ENCODE data around the gene MUC13.

Gene MUC13

GRCh38 chr3:124928333-124929202 is 6.0 kb downstream of the MUC13 start:
- H3K27me3 ChIP-seq (ENCODE audit: control insufficient read depth in 2 of 2, insufficient read depth in 2 of 2, low read length in 2 of 2), result no peaks in the 10 kb centered on the region
- H3K4me1 ChIP-seq (ENCODE audit: control insufficient read depth in 2 of 2, insufficient read depth in 2 of 2, low read length in 2 of 2), result peaks cover 12 to 14% of the 10 kb centered on the region in 2 donors
- peak overlapping the region in 1 of 2 donors; percentile 35 for H3K9ac ChIP-seq (ENCODE audit: low read depth in 1 of 2, low read length in 2 of 2)
- H3K27ac ChIP-seq (ENCODE audit: low read depth in 2 of 2, low read length in 2 of 2), result no peak overlapping the region
- H3K36me3 ChIP-seq (ENCODE audit: control insufficient read depth in 2 of 2, insufficient read depth in 2 of 2, low read length in 2 of 2), result peaks cover 18 to 38% of the 10 kb centered on the region in 2 donors
- H3K9me3 ChIP-seq (ENCODE audit: control insufficient read depth in 2 of 2, low read length in 2 of 2), result no peaks in the 10 kb centered on the region
- no peak overlapping the region for H3K4me3 ChIP-seq (ENCODE audit: low read length in 2 of 2)

DNA sequence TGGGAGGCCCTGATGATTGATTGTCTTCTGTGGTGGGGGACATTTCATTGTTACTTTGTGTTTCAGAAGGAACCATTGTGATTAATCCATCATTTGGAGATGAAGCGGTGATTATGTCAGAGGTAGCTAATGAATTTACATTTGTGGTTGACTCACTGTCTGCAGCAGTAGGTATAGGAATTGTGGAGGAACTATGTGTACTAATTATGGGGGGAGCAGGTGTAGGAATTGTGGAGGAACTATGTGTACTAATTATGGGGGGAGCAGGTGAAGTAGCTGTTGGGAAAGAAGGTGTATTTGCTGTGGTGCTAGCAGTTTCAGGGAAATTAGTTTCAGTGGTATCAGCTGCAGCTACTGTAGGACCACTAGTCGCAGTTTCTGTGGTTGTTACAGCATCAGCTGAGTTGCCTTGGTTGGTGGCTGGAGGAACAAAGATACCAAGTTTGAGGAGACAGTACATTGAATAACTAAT is 6.9 kb downstream of the MUC13 start:
- no peak overlapping the region for H3K27ac ChIP-seq (ENCODE audit: low read depth in 2 of 2, low read length in 2 of 2)
- H3K27me3 ChIP-seq (ENCODE audit: control insufficient read depth in 2 of 2, insufficient read depth in 2 of 2, low read length in 2 of 2), result no peaks in the 10 kb centered on the region
- peaks cover 12 to 14% of the 10 kb centered on the region in 2 donors for H3K4me1 ChIP-seq (ENCODE audit: control insufficient read depth in 2 of 2, insufficient read depth in 2 of 2, low read length in 2 of 2)
- H3K9me3 ChIP-seq (ENCODE audit: control insufficient read depth in 2 of 2, low read length in 2 of 2), result no peaks in the 10 kb centered on the region
- H3K36me3 ChIP-seq (ENCODE audit: control insufficient read depth in 2 of 2, insufficient read depth in 2 of 2, low read length in 2 of 2), result peaks cover 27 to 45% of the 10 kb centered on the region in 2 donors
- no peak overlapping the region for H3K4me3 ChIP-seq (ENCODE audit: low read length in 2 of 2)
- no peak overlapping the region for H3K9ac ChIP-seq (ENCODE audit: low read depth in 1 of 2, low read length in 2 of 2)

DNA sequence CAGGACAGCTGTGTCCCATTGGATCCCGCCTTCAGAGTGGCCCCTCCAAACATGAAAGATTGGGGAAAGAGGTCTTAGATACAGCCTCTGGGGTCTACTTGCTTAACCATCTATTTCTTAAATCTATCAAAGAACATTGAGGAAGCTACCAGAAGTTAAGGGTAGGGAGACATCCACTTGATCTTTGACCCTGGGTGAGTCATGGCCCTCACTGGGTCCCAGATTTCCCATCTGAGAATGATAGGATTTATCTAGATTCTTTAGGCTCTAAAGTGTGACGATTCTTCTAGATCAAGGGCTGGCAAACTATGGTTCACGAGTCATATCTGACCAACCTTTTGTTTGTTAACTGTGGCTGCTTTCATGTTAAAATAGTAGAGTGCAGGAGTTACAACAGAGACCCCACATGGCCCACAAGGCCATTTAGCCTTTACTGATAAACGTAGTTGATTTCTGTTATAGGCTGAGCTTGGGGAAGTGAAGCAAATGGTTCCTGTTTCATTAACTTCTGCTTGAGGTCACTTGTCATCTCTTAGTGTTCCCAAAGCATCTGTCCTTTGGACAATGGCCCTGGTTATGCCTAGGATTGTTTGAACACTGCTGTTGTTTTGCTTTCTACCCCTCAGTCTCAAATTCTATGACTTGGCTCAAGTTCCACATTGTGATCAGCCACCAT is 8.0 kb downstream of the MUC13 start:
- Histone ChIP-seq H3K27me3 (ENCODE audit: control insufficient read depth in 2 of 2, insufficient read depth in 2 of 2, low read length in 2 of 2) (no peaks in the 10 kb centered on the region), H3K27ac (ENCODE audit: low read depth in 2 of 2, low read length in 2 of 2) (no peak overlapping the region), H3K4me1 (ENCODE audit: control insufficient read depth in 2 of 2, insufficient read depth in 2 of 2, low read length in 2 of 2) (peaks cover 12 to 14% of the 10 kb centered on the region in 2 donors), H3K36me3 (ENCODE audit: control insufficient read depth in 2 of 2, insufficient read depth in 2 of 2, low read length in 2 of 2) (peaks cover 35 to 51% of the 10 kb centered on the region in 2 donors), H3K9me3 (ENCODE audit: control insufficient read depth in 2 of 2, low read length in 2 of 2) (no peaks in the 10 kb centered on the region), H3K4me3 (ENCODE audit: low read length in 2 of 2) (no peak overlapping the region), H3K9ac (ENCODE audit: low read depth in 1 of 2, low read length in 2 of 2) (no peak overlapping the region)

- H3K4me1 ChIP-seq (ENCODE audit: control insufficient read depth in 2 of 2, insufficient read depth in 2 of 2, low read length in 2 of 2), result peaks cover 9 to 11% of the 10 kb centered on the region in 2 donors
- no peak overlapping the region for H3K9ac ChIP-seq (ENCODE audit: low read depth in 1 of 2, low read length in 2 of 2)
- peaks cover 44 to 65% of the 10 kb centered on the region in 2 donors for H3K36me3 ChIP-seq (ENCODE audit: control insufficient read depth in 2 of 2, insufficient read depth in 2 of 2, low read length in 2 of 2)
- no peak overlapping the region for H3K27ac ChIP-seq (ENCODE audit: low read depth in 2 of 2, low read length in 2 of 2)
- H3K27me3 ChIP-seq (ENCODE audit: control insufficient read depth in 2 of 2, insufficient read depth in 2 of 2, low read length in 2 of 2), result no peaks in the 10 kb centered on the region
- no peaks in the 10 kb centered on the region for H3K9me3 ChIP-seq (ENCODE audit: control insufficient read depth in 2 of 2, low read length in 2 of 2)
- H3K4me3 ChIP-seq (ENCODE audit: low read length in 2 of 2), result no peak overlapping the region
These were observed 9.8 kb downstream of the MUC13 start for GRCh38 chr3:124924741-124925140.

DNA sequence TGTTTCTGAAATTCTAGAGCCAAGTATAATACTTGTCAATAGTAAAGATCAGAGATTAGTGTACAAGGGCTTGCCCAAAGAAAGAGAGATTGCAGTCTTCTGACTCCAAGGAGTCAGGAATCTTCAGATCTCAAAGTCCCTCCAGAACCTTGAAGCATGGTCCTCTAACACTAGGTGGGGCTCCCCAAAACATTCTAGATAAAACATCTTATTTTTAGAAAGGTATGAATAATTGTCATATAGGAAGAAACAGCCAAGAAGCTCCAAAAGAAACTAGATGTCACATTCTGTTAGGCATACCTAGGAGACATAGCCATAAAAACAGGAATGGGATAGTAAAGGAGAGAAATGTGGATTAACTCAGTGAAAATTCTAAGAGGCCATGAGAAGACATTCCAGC is 10.7 kb downstream of the MUC13 start:
- H3K27me3 ChIP-seq (ENCODE audit: control insufficient read depth in 2 of 2, insufficient read depth in 2 of 2, low read length in 2 of 2), result no peaks in the 10 kb centered on the region
- no peaks in the 10 kb centered on the region for H3K9me3 ChIP-seq (ENCODE audit: control insufficient read depth in 2 of 2, low read length in 2 of 2)

DNA sequence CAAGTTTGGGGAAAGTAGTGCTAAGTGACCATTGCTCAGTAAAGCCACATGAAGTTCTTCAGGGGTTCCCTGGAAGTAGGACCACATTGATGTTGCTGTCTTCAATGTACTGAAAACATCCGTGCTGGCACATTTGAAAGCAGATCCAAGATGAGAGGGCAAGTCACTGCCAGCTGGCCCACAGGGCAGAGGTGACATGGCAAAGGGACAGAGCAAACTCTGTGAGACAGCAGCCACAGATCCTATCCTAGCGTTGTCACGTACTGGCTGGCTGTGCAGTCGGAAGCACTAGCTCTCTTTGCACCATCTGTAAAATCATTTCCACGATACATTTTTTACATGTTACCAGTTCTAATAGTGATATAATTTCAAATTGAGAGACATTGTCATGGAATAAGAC is 13.8 kb downstream of the MUC13 start:
- H3K4me3 ChIP-seq (ENCODE audit: low read length in 2 of 2), result no peak overlapping the region
- H3K27ac ChIP-seq (ENCODE audit: low read depth in 2 of 2, low read length in 2 of 2), result no peak overlapping the region
- peaks cover 40 to 74% of the 10 kb centered on the region in 2 donors for H3K36me3 ChIP-seq (ENCODE audit: control insufficient read depth in 2 of 2, insufficient read depth in 2 of 2, low read length in 2 of 2)
- no peak overlapping the region for H3K9ac ChIP-seq (ENCODE audit: low read depth in 1 of 2, low read length in 2 of 2)
- H3K27me3 ChIP-seq (ENCODE audit: control insufficient read depth in 2 of 2, insufficient read depth in 2 of 2, low read length in 2 of 2), result no peaks in the 10 kb centered on the region
- H3K4me1 ChIP-seq (ENCODE audit: control insufficient read depth in 2 of 2, insufficient read depth in 2 of 2, low read length in 2 of 2), result no peaks in the 10 kb centered on the region
- no peaks in the 10 kb centered on the region for H3K9me3 ChIP-seq (ENCODE audit: control insufficient read depth in 2 of 2, low read length in 2 of 2)

More for the DNA sequence above, 10.7 kb downstream of the MUC13 start:
- peaks cover 50 to 72% of the 10 kb centered on the region in 2 donors for H3K36me3 ChIP-seq (ENCODE audit: control insufficient read depth in 2 of 2, insufficient read depth in 2 of 2, low read length in 2 of 2)
- H3K4me3 ChIP-seq (ENCODE audit: low read length in 2 of 2), result no peak overlapping the region
- no peak overlapping the region for H3K27ac ChIP-seq (ENCODE audit: low read depth in 2 of 2, low read length in 2 of 2)
- H3K4me1 ChIP-seq (ENCODE audit: control insufficient read depth in 2 of 2, insufficient read depth in 2 of 2, low read length in 2 of 2), result peaks cover 4 to 5% of the 10 kb centered on the region in 2 donors
- no peak overlapping the region for H3K9ac ChIP-seq (ENCODE audit: low read depth in 1 of 2, low read length in 2 of 2)

- H3K27me3 ChIP-seq (ENCODE audit: control insufficient read depth in 2 of 2, insufficient read depth in 2 of 2, low read length in 2 of 2), result no peaks in the 10 kb centered on the region
- no peak overlapping the region for H3K4me3 ChIP-seq (ENCODE audit: low read length in 2 of 2)
- no peaks in the 10 kb centered on the region for H3K4me1 ChIP-seq (ENCODE audit: control insufficient read depth in 2 of 2, insufficient read depth in 2 of 2, low read length in 2 of 2)
- no peak overlapping the region for H3K9ac ChIP-seq (ENCODE audit: low read depth in 1 of 2, low read length in 2 of 2)
- H3K9me3 ChIP-seq (ENCODE audit: control insufficient read depth in 2 of 2, low read length in 2 of 2), result no peaks in the 10 kb centered on the region
- peaks cover 49 to 77% of the 10 kb centered on the region in 2 donors for H3K36me3 ChIP-seq (ENCODE audit: control insufficient read depth in 2 of 2, insufficient read depth in 2 of 2, low read length in 2 of 2)
- no peak overlapping the region for H3K27ac ChIP-seq (ENCODE audit: low read depth in 2 of 2, low read length in 2 of 2)
These were observed 14.8 kb downstream of the MUC13 start for GRCh38 chr3:124919756-124920155.

- H3K27me3 ChIP-seq (ENCODE audit: control insufficient read depth in 2 of 2, insufficient read depth in 2 of 2, low read length in 2 of 2), result no peaks in the 10 kb centered on the region
- H3K4me1 ChIP-seq (ENCODE audit: control insufficient read depth in 2 of 2, insufficient read depth in 2 of 2, low read length in 2 of 2), result no peaks in the 10 kb centered on the region
- H3K9me3 ChIP-seq (ENCODE audit: control insufficient read depth in 2 of 2, low read length in 2 of 2), result no peaks in the 10 kb centered on the region
- no peak overlapping the region for H3K4me3 ChIP-seq (ENCODE audit: low read length in 2 of 2)
- no peak overlapping the region for H3K9ac ChIP-seq (ENCODE audit: low read depth in 1 of 2, low read length in 2 of 2)
- no peak overlapping the region for H3K27ac ChIP-seq (ENCODE audit: low read depth in 2 of 2, low read length in 2 of 2)
- H3K36me3 ChIP-seq (ENCODE audit: control insufficient read depth in 2 of 2, insufficient read depth in 2 of 2, low read length in 2 of 2), result peaks cover 51 to 69% of the 10 kb centered on the region in 2 donors
These were observed 16.0 kb downstream of the MUC13 start for GRCh38 chr3:124918524-124918923.

- H3K27ac ChIP-seq (ENCODE audit: low read depth in 2 of 2, low read length in 2 of 2), result no peak overlapping the region
- no peaks in the 10 kb centered on the region for H3K9me3 ChIP-seq (ENCODE audit: control insufficient read depth in 2 of 2, low read length in 2 of 2)
- peaks cover 50 to 74% of the 10 kb centered on the region in 2 donors for H3K36me3 ChIP-seq (ENCODE audit: control insufficient read depth in 2 of 2, insufficient read depth in 2 of 2, low read length in 2 of 2)
- H3K27me3 ChIP-seq (ENCODE audit: control insufficient read depth in 2 of 2, insufficient read depth in 2 of 2, low read length in 2 of 2), result no peaks in the 10 kb centered on the region
- H3K4me1 ChIP-seq (ENCODE audit: control insufficient read depth in 2 of 2, insufficient read depth in 2 of 2, low read length in 2 of 2), result no peaks in the 10 kb centered on the region
- no peak overlapping the region for H3K4me3 ChIP-seq (ENCODE audit: low read length in 2 of 2)
- no peak overlapping the region for H3K9ac ChIP-seq (ENCODE audit: low read depth in 1 of 2, low read length in 2 of 2)
These were observed 17.6 kb downstream of the MUC13 start for GRCh38 chr3:124916837-124917409.

- Histone ChIP-seq H3K27ac (ENCODE audit: low read depth in 2 of 2, low read length in 2 of 2) (no peak overlapping the region), H3K4me3 (ENCODE audit: low read length in 2 of 2) (no peak overlapping the region), H3K4me1 (ENCODE audit: control insufficient read depth in 2 of 2, insufficient read depth in 2 of 2, low read length in 2 of 2) (no peaks in the 10 kb centered on the region), H3K9me3 (ENCODE audit: control insufficient read depth in 2 of 2, low read length in 2 of 2) (no peaks in the 10 kb centered on the region), H3K9ac (ENCODE audit: low read depth in 1 of 2, low read length in 2 of 2) (no peak overlapping the region), H3K27me3 (ENCODE audit: control insufficient read depth in 2 of 2, insufficient read depth in 2 of 2, low read length in 2 of 2) (no peaks in the 10 kb centered on the region), H3K36me3 (ENCODE audit: control insufficient read depth in 2 of 2, insufficient read depth in 2 of 2, low read length in 2 of 2) (peaks cover 57 to 78% of the 10 kb centered on the region in 2 donors)
These were observed 19.3 kb downstream of the MUC13 start for GRCh38 chr3:124915254-124915653.
